Activated naive CD8-positive, alpha-beta T cell treated with anti-CD3 and anti-CD28 coated beads, Interleukin-2, amount 10 ng/mL, durations not matched to agents 7 days and 5 days (primary cell): Measurements from ENCODE around the gene FBXW7. TPM values are rescaled to one million over a fixed set of nuclear protein-coding genes. Genes with fewer than 3 reads are reported as not detected.

Experiments used
- ATAC-seq: fragments of 150-1000 bp; cut with Tn5 transposase; one replicate; pipeline ENCODE4 v1.10.0; 2021; ENCODE audit warnings: low read depth, moderate library complexity
- POLR2A ChIA-PET: fragments of 350-600 bp; sonication (Branson Sonifier 250); formaldehyde crosslinking; loops from one replicate; lab custom pipeline; 2021; ENCODE audit warnings: antibody characterized with exemption; lab: Charles Lee
- DNase-seq: peaks from one replicate; pipeline ENCODE4 v3.0.0; 2021
- H3K27ac Mint-ChIP-seq: one replicate; pipeline ENCODE4 v1.8.0; 2022; ENCODE audit warnings: mild to moderate bottlenecking, mixed read lengths
- H3K27me3 Mint-ChIP-seq: one replicate; pipeline ENCODE4 v1.8.0; 2022; ENCODE audit warnings: mild to moderate bottlenecking, moderate library complexity, mixed read lengths
- H3K36me3 Mint-ChIP-seq: one replicate; pipeline ENCODE4 v1.8.0; 2021; ENCODE audit warnings: mild to moderate bottlenecking, mixed read lengths
- H3K4me1 Mint-ChIP-seq: one replicate; pipeline ENCODE4 v1.8.0; 2021; ENCODE audit warnings: mixed read lengths
- H3K4me3 Mint-ChIP-seq: one replicate; pipeline ENCODE4 v1.8.0; 2022; ENCODE audit warnings: mild to moderate bottlenecking, moderate library complexity, mixed read lengths
- H3K9me3 Mint-ChIP-seq: one replicate; pipeline ENCODE4 v1.8.0; 2021; ENCODE audit warnings: mixed read lengths
- total RNA-seq, 2 experiments: library from RNA; stranded (reverse); gene quantifications; one replicate each; pipeline ENCODE4 v1.2.3, GENCODE V29; 2021

The FBXW7 gene
- total RNA-seq, 2 experiments from 2014 or later, result 80.2 to 91.2 TPM

DNA sequence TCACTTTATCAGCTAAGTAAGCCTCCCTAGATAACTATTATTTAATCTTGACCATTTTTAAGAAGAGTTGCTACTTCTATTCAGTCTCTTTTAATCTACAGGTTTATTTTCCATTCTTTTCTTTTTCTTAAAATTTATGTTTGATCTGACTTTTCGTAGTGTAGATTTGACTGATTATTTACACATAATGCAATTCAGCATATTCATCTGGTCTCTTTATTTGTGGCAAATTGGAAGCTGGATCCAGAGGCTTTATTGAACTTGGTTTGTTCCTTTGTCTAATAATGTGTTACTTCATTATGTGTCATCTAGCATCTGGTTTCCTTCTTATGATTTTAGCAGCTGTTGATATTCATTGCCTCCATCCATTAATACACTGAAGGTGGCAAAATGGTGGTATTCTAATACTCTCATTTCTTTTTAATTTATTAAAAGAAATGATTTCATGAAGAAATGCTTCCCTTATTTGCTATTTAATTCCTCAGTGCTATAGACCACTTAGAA lies 113.0 kb downstream of the FBXW7 start:
- POLR2A ChIA-PET, result no interaction called here
- H3K27me3 Mint-ChIP-seq, result no peaks in the 10 kb centered on the region

DNA sequence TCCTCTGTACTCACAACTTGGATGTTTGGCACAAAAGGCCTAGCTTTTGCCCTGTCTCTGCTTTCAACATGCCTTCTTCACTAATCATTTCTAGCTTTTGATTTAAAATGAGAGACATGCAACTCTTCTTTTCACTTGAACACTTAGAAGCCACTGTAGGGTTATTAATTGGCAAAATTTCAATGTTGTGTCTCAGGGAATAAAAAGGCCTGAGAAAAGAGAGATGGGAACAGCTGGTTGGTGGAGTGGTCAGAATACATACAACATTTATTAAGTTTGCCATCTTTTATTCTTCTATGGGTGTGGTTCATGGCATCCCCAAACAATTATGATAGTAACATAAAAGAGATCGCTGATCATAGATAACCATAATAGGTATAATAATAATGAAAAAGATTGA lies 114.3 kb downstream of the FBXW7 start:
- H3K4me3 Mint-ChIP-seq, result no peak overlapping the region
- no peaks in the 10 kb centered on the region for H3K9me3 Mint-ChIP-seq
- POLR2A ChIA-PET, result interaction anchor here (0.6 kb wide), 1 partner anchor 271 kb away, joined by 4 read pairs; no protein-coding TSS in a partner anchor
- H3K27ac Mint-ChIP-seq, result no peak overlapping the region
- peaks cover 13% of the 10 kb centered on the region for H3K4me1 Mint-ChIP-seq
- no peak for DNase-seq
- peaks cover 15% of the 10 kb centered on the region for H3K36me3 Mint-ChIP-seq
- no peaks in the 10 kb centered on the region for H3K27me3 Mint-ChIP-seq
- ATAC-seq, result no peak

More for the DNA sequence above, 113.0 kb downstream of the FBXW7 start:
- DNase-seq, result no peak
- peaks cover 13% of the 10 kb centered on the region for H3K4me1 Mint-ChIP-seq
- H3K36me3 Mint-ChIP-seq, result peaks cover 15% of the 10 kb centered on the region
- no peak for ATAC-seq
- H3K27ac Mint-ChIP-seq, result no peak overlapping the region
- H3K9me3 Mint-ChIP-seq, result no peaks in the 10 kb centered on the region
- no peak overlapping the region for H3K4me3 Mint-ChIP-seq

DNA sequence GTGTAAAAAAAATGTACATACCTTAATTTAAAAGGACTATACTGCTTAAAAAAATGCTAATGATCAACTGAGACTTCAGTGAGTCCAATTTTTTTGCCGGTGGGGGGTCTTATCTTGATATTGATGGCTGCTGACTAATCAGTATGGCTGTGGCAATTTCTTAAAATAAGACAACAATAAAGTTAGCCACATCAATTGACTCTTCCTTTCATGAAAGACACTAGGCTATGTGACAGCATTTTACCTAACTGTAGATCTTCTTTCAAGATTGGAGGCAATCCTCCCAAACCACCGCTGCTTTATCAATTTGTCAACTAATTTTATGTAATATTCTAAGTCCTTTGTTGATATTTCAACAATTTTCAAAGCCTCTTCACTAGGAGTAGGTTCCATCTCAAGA lies 116.1 kb downstream of the FBXW7 start:
- no peak for ATAC-seq
- H3K4me3 Mint-ChIP-seq, result no peak overlapping the region
- no peak overlapping the region for H3K27ac Mint-ChIP-seq
- no peaks in the 10 kb centered on the region for H3K9me3 Mint-ChIP-seq
- H3K4me1 Mint-ChIP-seq, result peaks cover 13% of the 10 kb centered on the region
- no peaks in the 10 kb centered on the region for H3K27me3 Mint-ChIP-seq
- H3K36me3 Mint-ChIP-seq, result peaks cover 9% of the 10 kb centered on the region
- POLR2A ChIA-PET, result no interaction called here
- DNase-seq, result no peak

DNA sequence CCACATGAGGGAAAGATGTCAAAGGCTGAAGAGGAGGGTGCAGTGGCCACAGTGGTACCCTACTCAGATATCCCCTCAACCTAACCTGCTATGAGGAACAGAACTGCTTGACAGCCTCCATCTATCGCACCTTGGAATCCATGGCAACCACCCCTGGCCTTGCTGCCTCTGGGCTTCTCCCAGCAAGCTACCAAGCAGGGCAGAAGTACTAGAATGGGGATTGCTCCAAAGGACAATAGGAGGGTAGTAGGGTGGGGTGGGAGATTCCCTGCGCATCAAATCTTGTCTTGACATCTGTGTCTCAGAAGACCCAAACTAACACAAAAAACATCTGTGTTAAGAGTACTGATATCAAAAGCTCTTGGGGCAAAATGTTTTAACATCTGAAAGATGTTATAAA lies 118.2 kb downstream of the FBXW7 start:
- POLR2A ChIA-PET, result no interaction called here
- peaks cover 15% of the 10 kb centered on the region for H3K4me1 Mint-ChIP-seq
- ATAC-seq (no peak), DNase-seq (no peak)
- no peak overlapping the region for H3K27ac Mint-ChIP-seq
- no peak overlapping the region for H3K4me3 Mint-ChIP-seq
- peaks cover 4% of the 10 kb centered on the region for H3K36me3 Mint-ChIP-seq
- H3K27me3 Mint-ChIP-seq, result no peaks in the 10 kb centered on the region
- H3K9me3 Mint-ChIP-seq, result no peaks in the 10 kb centered on the region

DNA sequence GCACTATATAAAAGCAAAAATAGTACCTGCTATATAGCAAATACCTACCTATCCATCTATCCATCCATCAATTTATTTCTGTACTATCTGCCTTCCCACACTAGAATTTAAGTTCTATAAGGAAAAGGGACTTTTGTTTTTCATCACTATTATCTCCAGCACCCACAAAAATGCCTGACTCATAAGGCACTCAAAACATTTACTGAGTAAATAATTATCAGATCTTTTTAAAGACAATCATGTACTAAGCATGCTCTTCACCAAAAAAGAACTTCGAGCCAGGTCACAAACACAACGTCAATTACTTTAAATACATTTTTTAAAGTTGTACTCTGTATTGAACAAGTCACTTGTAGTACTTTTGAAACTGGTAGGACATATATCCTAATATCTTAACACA lies 119.9 kb downstream of the FBXW7 start:
- POLR2A ChIA-PET, result no interaction called here
- H3K4me3 Mint-ChIP-seq, result no peak overlapping the region
- no peaks in the 10 kb centered on the region for H3K27me3 Mint-ChIP-seq
- ATAC-seq (no peak), DNase-seq (no peak)
- peaks cover 12% of the 10 kb centered on the region for H3K4me1 Mint-ChIP-seq
- H3K9me3 Mint-ChIP-seq, result no peaks in the 10 kb centered on the region
- no peak overlapping the region for H3K27ac Mint-ChIP-seq
- peaks cover 9% of the 10 kb centered on the region for H3K36me3 Mint-ChIP-seq

DNA sequence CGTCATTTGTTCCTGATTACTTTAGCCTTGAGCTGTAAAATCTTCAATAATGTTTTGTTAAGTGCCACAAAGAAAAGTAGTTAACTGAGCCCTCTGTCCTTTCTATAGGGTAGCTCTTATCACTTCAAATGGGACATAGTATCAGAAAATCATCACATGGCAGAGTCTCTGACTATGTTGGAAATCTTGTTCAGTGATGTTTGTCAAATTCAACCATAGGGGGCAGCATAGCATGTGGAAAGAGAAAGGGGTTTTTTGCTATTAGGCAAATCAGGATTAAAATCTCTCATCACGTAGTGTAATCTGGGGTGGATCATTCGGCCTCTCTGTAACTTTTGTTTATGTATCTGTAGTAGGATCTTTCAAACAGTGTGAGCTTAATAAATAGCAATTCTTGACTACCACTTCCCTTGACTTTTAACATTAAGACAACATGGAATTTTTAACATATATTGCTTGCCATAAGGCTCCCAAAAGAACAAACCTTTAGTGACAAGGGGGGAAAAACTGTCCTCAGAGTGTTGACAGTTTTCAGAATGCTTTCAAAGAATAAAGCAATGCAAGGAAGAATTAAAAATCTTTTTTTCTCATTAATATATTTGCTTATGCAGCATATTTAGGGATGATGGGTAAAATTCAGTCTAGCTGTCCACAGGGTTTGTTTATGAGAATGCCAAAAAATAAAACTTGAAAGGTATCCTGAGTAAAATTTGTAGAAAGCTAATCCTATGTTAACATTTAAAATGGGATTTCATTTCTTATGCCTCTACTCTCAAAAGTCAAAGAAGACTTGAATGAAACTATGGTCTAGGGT lies 127.2 kb downstream of the FBXW7 start:
- Mint-ChIP-seq H3K9me3 (no peaks in the 10 kb centered on the region), H3K4me1 (peaks cover 6% of the 10 kb centered on the region), H3K4me3 (no peak overlapping the region), H3K36me3 (peaks cover 11% of the 10 kb centered on the region), H3K27me3 (no peaks in the 10 kb centered on the region), H3K27ac (no peak overlapping the region)
- ATAC-seq (peak; percentile 56), DNase-seq (no peak)
- POLR2A ChIA-PET, result no interaction called here

DNA sequence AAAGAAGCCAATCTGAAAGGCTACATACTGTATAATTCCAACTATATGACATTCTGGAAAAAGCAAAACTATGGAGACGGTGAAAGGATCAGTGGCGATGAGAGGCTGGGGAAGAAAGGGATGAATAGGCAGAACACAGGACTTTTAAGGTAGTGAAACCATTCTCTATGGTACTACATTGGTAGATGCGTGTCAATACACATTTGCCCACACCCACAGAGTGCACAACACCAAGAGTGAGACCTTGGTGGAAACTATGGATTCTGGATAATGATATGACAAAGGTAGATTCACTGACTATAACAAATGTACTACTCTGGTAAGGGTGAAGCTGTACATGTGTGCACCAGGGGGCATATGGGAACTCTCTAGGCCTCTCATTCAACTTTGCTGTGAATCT lies 134.5 kb downstream of the FBXW7 start:
- H3K27ac Mint-ChIP-seq, result no peak overlapping the region
- no peaks in the 10 kb centered on the region for H3K27me3 Mint-ChIP-seq
- H3K9me3 Mint-ChIP-seq, result no peaks in the 10 kb centered on the region
- H3K36me3 Mint-ChIP-seq, result peaks cover 23% of the 10 kb centered on the region
- ATAC-seq (no peak), DNase-seq (no peak)
- H3K4me1 Mint-ChIP-seq, result peaks cover 19% of the 10 kb centered on the region
- no peak overlapping the region for H3K4me3 Mint-ChIP-seq
- POLR2A ChIA-PET, result no interaction called here

DNA sequence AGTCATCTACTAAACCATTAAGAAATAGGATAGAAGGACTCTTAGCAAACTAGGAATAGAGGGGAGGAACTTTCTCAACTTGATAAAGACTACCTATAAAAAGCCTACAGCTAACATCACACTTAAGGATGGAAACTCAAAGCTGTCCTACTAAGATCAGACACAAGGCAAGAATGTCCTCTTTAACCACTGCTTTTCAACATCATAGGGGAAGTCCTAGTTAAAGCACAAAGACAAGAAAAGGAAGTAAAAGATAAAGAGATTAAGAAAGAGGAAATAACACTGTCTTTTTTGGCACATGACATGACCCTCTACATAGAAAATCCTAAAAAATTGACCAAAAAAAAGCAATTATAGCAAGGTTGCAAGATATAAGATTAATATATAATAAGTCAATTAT lies 136.6 kb downstream of the FBXW7 start:
- H3K9me3 Mint-ChIP-seq, result no peaks in the 10 kb centered on the region
- ATAC-seq (peak; percentile 62), DNase-seq (no peak)
- H3K27ac Mint-ChIP-seq, result no peak overlapping the region
- peaks cover 24% of the 10 kb centered on the region for H3K36me3 Mint-ChIP-seq
- peak overlapping the region; percentile 18 for H3K4me3 Mint-ChIP-seq
- H3K4me1 Mint-ChIP-seq, result peaks cover 22% of the 10 kb centered on the region
- POLR2A ChIA-PET, result no interaction called here
- no peaks in the 10 kb centered on the region for H3K27me3 Mint-ChIP-seq

DNA sequence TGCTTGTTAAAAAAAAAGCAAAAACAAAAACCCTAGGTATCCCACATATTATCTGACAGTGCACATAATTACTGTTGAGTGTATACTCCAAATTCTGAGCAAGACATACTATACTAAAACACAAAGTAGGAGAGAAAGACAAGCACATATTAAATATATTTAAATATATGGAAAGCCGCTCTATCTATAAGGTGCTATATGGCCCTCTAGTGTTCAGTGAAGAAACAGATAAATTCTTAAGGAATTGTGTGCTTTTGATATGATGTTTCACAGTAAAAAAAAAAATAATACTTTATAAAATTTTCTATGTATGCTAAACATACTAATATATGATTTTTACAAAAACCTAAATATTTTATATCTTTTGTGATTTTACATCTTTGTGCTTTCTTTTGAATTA lies 137.8 kb downstream of the FBXW7 start:
- Mint-ChIP-seq H3K4me3 (no peak overlapping the region), H3K4me1 (peaks cover 22% of the 10 kb centered on the region), H3K27me3 (no peaks in the 10 kb centered on the region), H3K27ac (no peak overlapping the region), H3K36me3 (peaks cover 25% of the 10 kb centered on the region), H3K9me3 (no peaks in the 10 kb centered on the region)
- POLR2A ChIA-PET, result interaction anchor here (0.6 to 0.7 kb wide), 2 partner anchors 157 to 752 kb away, joined by 4 to 6 read pairs; no protein-coding TSS in a partner anchor
- ATAC-seq (no peak), DNase-seq (no peak)

DNA sequence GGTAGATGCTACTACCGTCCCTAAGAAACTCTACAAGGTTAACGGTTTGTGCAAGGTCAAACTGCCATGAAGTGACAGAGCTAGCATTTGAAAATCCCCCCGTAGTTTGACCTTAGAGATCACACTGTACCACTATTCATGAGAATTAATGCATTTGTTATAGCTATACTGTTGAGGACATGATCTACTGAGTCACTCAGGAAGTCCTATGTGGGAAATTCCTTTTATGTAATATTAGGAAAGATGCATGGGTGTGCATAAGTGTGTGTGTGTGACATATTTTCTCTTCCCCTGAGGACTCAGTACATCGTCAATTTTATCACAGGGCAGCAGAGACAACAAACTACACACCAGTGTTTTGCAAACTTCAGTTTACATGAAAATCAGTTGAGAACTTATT lies 141.1 kb downstream of the FBXW7 start:
- H3K4me3 Mint-ChIP-seq, result no peak overlapping the region
- DNase-seq (no peak), ATAC-seq (no peak)
- H3K27ac Mint-ChIP-seq, result no peak overlapping the region
- no peaks in the 10 kb centered on the region for H3K27me3 Mint-ChIP-seq
- H3K9me3 Mint-ChIP-seq, result no peaks in the 10 kb centered on the region
- H3K36me3 Mint-ChIP-seq, result peaks cover 15% of the 10 kb centered on the region
- POLR2A ChIA-PET, result no interaction called here
- H3K4me1 Mint-ChIP-seq, result peaks cover 11% of the 10 kb centered on the region

DNA sequence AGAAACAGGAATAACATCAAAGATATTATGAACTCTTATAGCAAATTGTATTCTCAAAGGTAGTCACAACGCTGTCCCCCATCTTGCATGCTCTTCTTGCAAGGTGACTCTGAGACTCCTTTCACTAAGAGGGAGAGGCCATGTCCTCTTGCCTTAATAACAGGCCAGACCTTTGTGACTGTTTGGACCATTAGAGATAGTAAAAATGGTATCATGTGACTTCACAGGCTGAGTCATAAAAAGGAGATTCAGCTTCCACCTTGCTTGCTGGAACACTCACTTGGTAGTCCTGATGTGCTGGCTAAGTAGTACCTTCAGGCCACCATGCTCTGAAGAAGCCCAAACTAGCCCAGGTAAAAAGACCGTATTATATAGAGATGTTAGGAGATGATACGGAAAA lies 143.8 kb downstream of the FBXW7 start:
- no peaks in the 10 kb centered on the region for H3K27me3 Mint-ChIP-seq
- no peak overlapping the region for H3K27ac Mint-ChIP-seq
- POLR2A ChIA-PET, result no interaction called here

DNA sequence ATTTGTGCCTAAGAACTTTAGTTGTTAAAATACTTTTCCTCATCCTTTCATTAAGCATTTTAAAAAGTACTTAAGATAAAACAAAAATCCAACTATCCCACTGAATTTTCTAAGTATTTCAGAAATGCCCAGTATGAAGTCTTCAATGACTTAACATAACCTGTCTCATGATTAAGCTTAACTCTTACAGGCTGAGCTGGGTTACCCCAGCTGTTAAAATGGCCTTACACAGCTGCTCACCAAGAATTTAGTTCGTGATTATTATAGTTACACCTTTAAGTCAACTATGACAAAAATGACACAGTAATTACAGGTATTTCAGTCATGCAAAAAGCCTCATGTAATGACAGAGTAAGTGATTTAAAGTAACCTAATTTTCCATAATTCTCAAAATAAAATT lies 145.7 kb downstream of the FBXW7 start:
- no peaks in the 10 kb centered on the region for H3K9me3 Mint-ChIP-seq
- ATAC-seq (no peak), DNase-seq (no peak)
- peaks cover 2% of the 10 kb centered on the region for H3K4me1 Mint-ChIP-seq
- H3K27me3 Mint-ChIP-seq, result no peaks in the 10 kb centered on the region
- no peak overlapping the region for H3K27ac Mint-ChIP-seq
- H3K36me3 Mint-ChIP-seq, result peaks cover 11% of the 10 kb centered on the region
- H3K4me3 Mint-ChIP-seq, result no peak overlapping the region
- POLR2A ChIA-PET, result interaction anchor here (0.6 kb wide), 1 partner anchor 722 kb away, joined by 3 read pairs; no protein-coding TSS in a partner anchor

More for the DNA sequence above, 143.8 kb downstream of the FBXW7 start:
- Mint-ChIP-seq H3K4me1 (peaks cover 4% of the 10 kb centered on the region), H3K9me3 (no peaks in the 10 kb centered on the region), H3K36me3 (peaks cover 18% of the 10 kb centered on the region), H3K4me3 (no peak overlapping the region)
- ATAC-seq, result no peak
- DNase-seq, result no peak

DNA sequence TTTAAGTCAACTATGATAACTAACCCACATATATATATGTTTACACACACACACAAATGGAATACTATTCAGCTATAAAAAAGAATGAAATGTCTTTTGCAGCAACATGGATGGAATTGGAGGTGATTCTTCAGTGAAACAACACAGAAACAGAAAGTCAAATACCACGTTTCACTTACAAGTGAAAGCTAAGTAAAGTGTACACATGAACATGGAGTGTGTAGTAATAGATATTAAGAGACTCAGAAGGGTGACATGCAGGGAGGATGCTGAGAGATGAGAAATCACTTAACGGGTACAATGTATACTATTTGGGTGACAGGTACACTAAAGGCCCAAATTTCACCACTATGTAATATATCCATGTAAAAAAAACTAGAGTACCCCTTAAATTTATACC lies 146.5 kb downstream of the FBXW7 start:
- Mint-ChIP-seq H3K9me3 (no peaks in the 10 kb centered on the region), H3K27ac (no peak overlapping the region), H3K27me3 (no peaks in the 10 kb centered on the region), H3K36me3 (peaks cover 11% of the 10 kb centered on the region), H3K4me1 (no peaks in the 10 kb centered on the region), H3K4me3 (no peak overlapping the region)
- POLR2A ChIA-PET, result no interaction called here
- DNase-seq, result no peak
- ATAC-seq, result no peak

DNA sequence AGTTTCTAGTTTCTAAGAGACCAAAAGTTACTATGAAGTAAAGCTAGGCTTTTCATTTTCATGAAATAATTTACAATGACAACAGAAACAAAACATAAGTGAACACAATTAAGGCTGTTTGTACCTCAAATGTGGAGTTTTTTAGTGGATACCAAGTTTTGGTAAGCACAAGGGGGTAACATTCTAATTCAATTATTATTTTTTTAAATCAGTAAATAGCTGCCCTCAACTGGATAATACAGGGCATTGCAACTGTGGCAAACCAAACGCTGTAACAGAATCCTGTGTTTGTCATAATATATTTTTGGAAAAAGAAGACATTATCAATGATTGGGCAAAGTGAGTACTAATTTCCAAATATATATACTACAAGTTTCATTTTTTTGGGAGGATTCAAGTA lies 150.3 kb downstream of the FBXW7 start:
- Mint-ChIP-seq H3K27me3 (no peaks in the 10 kb centered on the region), H3K36me3 (peaks cover 8% of the 10 kb centered on the region), H3K4me1 (peaks cover 7% of the 10 kb centered on the region), H3K9me3 (no peaks in the 10 kb centered on the region), H3K27ac (no peak overlapping the region), H3K4me3 (no peak overlapping the region)
- DNase-seq (no peak), ATAC-seq (no peak)
- POLR2A ChIA-PET, result no interaction called here
